SU-DHL-6 (cell line): ENCODE data around the gene PTBP3.

Source experiments
- CTCF ChIP-seq: fragments of 200-600 bp; sonication (generic); IDR thresholded peaks from one replicate; pipeline ENCODE4 v1.5.1; 2017; ENCODE audit warnings: antibody characterized with exemption, mild to moderate bottlenecking, low read length, moderate library complexity; ENCODE audit not compliant: insufficient read depth, poor library complexity, severe bottlenecking
- EZH2phosphoT487 ChIP-seq: fragments of 200-600 bp; sonication (generic), shearing (Covaris generic); conservative IDR thresholded peaks from 2 replicates; pipeline ENCODE4 v1.6.1; 2018; ENCODE audit warnings: mild to moderate bottlenecking, antibody characterized with exemption, low read length, moderate library complexity, mixed read lengths

- TF ChIP-seq CTCF (no peak), EZH2phosphoT487 (no peak)
Measured at GRCh38 chr9:112176524-112176923, 156.9 kb downstream of the PTBP3 start.
